Osteoblast (primary cell): Measurements from ENCODE around the gene TRIML1. TPM values are rescaled to one million over a fixed set of nuclear protein-coding genes. Genes with fewer than 3 reads are reported as not detected.

ENCODE experiments used
- DNase-seq: peaks from one replicate; pipeline ENCODE4 v3.0.0; 2011; ENCODE audit warnings: low spot score, mixed read lengths; ENCODE audit not compliant: insufficient read length; ENCODE audit errors: missing footprints
- H2AFZ ChIP-seq: 2 replicates; pipeline ENCODE4 v1.6.0; 2011; ENCODE audit warnings: mild to moderate bottlenecking, low read length
- H3K27ac ChIP-seq: 2 replicates; pipeline ENCODE4 v1.5.1; 2011; ENCODE audit warnings: mild to moderate bottlenecking, low read depth, low read length, moderate library complexity
- H3K27me3 ChIP-seq: 2 replicates; pipeline ENCODE4 v1.6.0; 2012; ENCODE audit warnings: mild to moderate bottlenecking, control low read depth, inconsistent platforms, low read length, moderate library complexity; ENCODE audit not compliant: insufficient read depth
- H3K36me3 ChIP-seq: 2 replicates; pipeline ENCODE4 v1.5.1; 2011; ENCODE audit warnings: mild to moderate bottlenecking, low read length, control low read depth, moderate library complexity; ENCODE audit not compliant: insufficient read depth
- H3K4me1 ChIP-seq: 2 replicates; pipeline ENCODE4 v1.5.1; 2011; ENCODE audit warnings: mild to moderate bottlenecking, low read length, control low read depth, moderate library complexity; ENCODE audit not compliant: insufficient read depth
- H3K4me2 ChIP-seq: 2 replicates; pipeline ENCODE4 v1.6.0; 2011; ENCODE audit warnings: mild to moderate bottlenecking, low read length; ENCODE audit not compliant: insufficient read depth
- H3K4me3 ChIP-seq: fragments of 200-600 bp; sonication (generic); 3 replicates; pipeline ENCODE4 v1.5.1; 2012; ENCODE audit warnings: mild to moderate bottlenecking, low read length, inconsistent platforms; ENCODE audit not compliant: insufficient read depth
- H3K79me2 ChIP-seq: 2 replicates; pipeline ENCODE4 v1.6.0; 2012; ENCODE audit warnings: mild to moderate bottlenecking, low read length, control low read depth, inconsistent platforms; ENCODE audit not compliant: insufficient read depth
- H3K9me3 ChIP-seq: 2 replicates; pipeline ENCODE4 v1.5.1; 2011; ENCODE audit warnings: low read depth, low read length, control low read depth
- H4K20me1 ChIP-seq: 2 replicates; pipeline ENCODE4 v1.6.0; 2012; ENCODE audit warnings: mild to moderate bottlenecking, low read length, control low read depth; ENCODE audit not compliant: insufficient read depth
- total RNA-seq: library from RNA; depleted of rRNA; stranded (reverse); fragments of >200 nt; gene quantifications from 2 replicates; pipeline ENCODE4 v1.2.3, GENCODE V29; 2012
- TF ChIP-seq, protein P1 (sequence below): IDR thresholded peaks from 2 replicates; pipeline ENCODE4 v1.5.1; 2011; ENCODE audit warnings: mild to moderate bottlenecking, low read depth, low read length, moderate library complexity; ENCODE audit errors: extremely low read depth

TRIML1 gene
- total RNA-seq, 1 donor, result not detected

DNA sequence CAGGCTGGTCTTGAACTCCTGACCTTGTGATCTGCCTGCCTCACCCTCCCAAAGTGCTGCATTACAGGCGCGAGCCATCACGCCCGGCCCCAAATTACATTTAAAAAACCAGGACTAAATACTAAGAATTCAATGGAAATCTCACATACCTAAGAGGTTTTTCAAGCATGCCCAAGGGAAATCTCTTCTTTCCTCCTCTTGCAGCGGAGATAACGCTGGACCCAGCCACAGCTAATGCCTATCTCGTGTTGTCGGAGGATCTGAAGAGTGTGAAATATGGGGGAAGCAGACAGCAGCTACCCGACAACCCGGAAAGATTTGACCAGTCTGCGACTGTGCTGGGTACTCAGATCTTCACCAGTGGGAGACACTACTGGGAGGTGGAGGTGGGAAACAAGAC, 7.4 kb downstream of the TRIML1 start:
- no peaks in the 10 kb centered on the region for H3K36me3 ChIP-seq
- no peak overlapping the region for H3K4me2 ChIP-seq
- H3K79me2 ChIP-seq, result no peaks in the 10 kb centered on the region
- no peak overlapping the region for H2AFZ ChIP-seq
- no peak overlapping the region for H3K27ac ChIP-seq
- H4K20me1 ChIP-seq, result no peaks in the 10 kb centered on the region
- TF ChIP-seq, protein P1, sequence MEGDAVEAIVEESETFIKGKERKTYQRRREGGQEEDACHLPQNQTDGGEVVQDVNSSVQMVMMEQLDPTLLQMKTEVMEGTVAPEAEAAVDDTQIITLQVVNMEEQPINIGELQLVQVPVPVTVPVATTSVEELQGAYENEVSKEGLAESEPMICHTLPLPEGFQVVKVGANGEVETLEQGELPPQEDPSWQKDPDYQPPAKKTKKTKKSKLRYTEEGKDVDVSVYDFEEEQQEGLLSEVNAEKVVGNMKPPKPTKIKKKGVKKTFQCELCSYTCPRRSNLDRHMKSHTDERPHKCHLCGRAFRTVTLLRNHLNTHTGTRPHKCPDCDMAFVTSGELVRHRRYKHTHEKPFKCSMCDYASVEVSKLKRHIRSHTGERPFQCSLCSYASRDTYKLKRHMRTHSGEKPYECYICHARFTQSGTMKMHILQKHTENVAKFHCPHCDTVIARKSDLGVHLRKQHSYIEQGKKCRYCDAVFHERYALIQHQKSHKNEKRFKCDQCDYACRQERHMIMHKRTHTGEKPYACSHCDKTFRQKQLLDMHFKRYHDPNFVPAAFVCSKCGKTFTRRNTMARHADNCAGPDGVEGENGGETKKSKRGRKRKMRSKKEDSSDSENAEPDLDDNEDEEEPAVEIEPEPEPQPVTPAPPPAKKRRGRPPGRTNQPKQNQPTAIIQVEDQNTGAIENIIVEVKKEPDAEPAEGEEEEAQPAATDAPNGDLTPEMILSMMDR, result no peak
- H3K4me3 ChIP-seq, result no peak overlapping the region
- DNase-seq, result no peak
- H3K27me3 ChIP-seq, result no peaks in the 10 kb centered on the region
- no peaks in the 10 kb centered on the region for H3K9me3 ChIP-seq
- H3K4me1 ChIP-seq, result no peaks in the 10 kb centered on the region

DNA sequence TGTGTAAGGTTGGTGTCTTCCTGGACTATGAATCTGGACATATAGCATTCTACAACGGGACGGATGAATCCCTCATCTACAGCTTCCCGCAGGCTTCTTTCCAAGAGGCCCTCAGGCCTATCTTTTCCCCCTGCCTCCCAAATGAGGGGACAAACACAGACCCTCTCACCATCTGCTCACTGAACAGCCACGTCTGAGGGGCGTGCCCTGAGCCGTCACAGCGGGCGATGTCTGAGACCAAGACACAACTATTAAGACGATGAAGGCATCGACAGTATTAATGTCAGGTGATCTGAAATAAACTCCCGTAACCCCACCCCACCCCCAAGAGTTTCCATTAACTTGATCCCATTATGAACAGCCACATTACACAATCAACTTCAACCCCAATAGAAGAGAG, 7.9 kb downstream of the TRIML1 start:
- Histone ChIP-seq H3K27me3 (no peaks in the 10 kb centered on the region), H3K79me2 (no peaks in the 10 kb centered on the region), H3K4me3 (no peak overlapping the region), H3K27ac (no peak overlapping the region), H4K20me1 (no peaks in the 10 kb centered on the region), H3K9me3 (no peaks in the 10 kb centered on the region), H3K4me2 (no peak overlapping the region), H2AFZ (no peak overlapping the region), H3K36me3 (no peaks in the 10 kb centered on the region), H3K4me1 (no peaks in the 10 kb centered on the region)
- no peak for DNase-seq
- TF ChIP-seq, protein P1, result no peak

DNA sequence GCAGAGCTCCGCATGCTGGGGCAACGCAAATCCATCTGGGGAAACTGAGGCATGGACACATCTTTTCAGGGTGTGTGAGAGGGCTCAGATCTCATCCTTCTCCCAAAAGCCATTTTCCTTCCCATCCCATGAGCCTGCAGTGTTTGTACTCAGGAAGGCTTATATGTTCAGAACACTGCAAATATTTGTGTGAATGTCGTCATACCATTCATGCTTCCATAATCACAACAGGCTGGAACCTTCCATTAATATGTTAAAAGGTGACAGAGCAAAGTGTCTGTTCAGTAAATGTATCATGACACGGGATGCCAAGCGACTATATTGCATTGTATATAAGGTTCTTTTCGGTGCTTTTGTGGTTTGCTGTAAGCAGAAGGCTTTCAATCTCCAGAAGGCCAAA, 8.5 kb downstream of the TRIML1 start:
- Histone ChIP-seq H4K20me1 (no peaks in the 10 kb centered on the region), H3K4me3 (no peak overlapping the region), H3K27me3 (no peaks in the 10 kb centered on the region), H3K79me2 (no peaks in the 10 kb centered on the region), H3K9me3 (no peaks in the 10 kb centered on the region), H3K4me2 (no peak overlapping the region), H3K4me1 (no peaks in the 10 kb centered on the region), H3K27ac (no peak overlapping the region), H3K36me3 (no peaks in the 10 kb centered on the region), H2AFZ (no peak overlapping the region)
- DNase-seq, result peak; percentile 65
- TF ChIP-seq, protein P1, result no peak

DNA sequence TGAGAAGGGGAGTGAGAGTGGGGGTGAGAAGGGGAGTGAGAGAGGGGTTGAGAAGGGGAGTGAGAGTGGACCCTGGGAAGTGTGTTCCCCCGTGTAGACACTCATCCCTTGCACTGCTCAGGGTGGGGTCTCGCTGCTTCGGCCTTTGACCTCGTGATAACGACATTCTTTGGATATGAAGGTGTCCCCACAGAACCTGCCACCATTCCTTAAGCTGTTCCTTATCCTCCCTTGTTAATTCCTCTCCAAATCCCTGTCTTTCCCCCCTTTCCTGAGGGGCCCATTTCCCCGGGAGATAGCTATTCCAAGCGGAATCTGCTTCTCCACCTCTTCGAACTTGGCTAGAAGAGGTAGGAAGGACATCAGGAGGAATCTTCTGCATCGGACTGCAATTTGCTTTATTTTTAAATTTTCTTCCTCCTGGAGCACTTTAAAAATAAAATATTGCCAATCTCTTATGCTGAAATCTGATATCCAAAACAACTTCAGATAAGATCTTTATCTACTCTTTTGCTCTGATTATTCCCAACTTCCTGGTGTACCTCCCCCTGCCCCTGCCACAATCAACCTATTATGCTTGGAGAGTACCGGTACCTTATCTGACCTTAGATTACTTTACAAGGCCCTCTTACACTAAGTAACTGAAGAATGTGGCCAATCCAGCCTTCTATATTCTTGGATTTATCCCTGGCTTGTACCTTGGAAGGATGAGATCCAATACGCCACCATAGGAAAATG, 15.6 kb downstream of the TRIML1 start:
- no peak overlapping the region for H3K4me3 ChIP-seq
- DNase-seq, result no peak
- H3K79me2 ChIP-seq, result no peaks in the 10 kb centered on the region
- H3K4me2 ChIP-seq, result no peak overlapping the region
- no peaks in the 10 kb centered on the region for H3K4me1 ChIP-seq
- H2AFZ ChIP-seq, result no peak overlapping the region
- H3K27ac ChIP-seq, result no peak overlapping the region
- H3K36me3 ChIP-seq, result no peaks in the 10 kb centered on the region
- H3K27me3 ChIP-seq, result no peaks in the 10 kb centered on the region
- H4K20me1 ChIP-seq, result no peaks in the 10 kb centered on the region
- H3K9me3 ChIP-seq, result peaks cover under 1% of the 10 kb centered on the region
- TF ChIP-seq, protein P1, result no peak
